Suprapubic skin (tissue), 4 donors: ENCODE results near the gene RALGAPA2. TPM values are rescaled to one million over a fixed set of nuclear protein-coding genes. Genes with fewer than 3 reads are reported as not detected.

ENCODE experiments used
- DNase-seq, 2 donors: peaks; one replicate each; pipeline ENCODE4 v3.0.0-alpha.2; 2019; ENCODE audit warnings: low spot score in 2 of 2
- H3K27ac ChIP-seq: fragments of 200-600 bp; sonication (generic); one replicate; pipeline ENCODE4 v1.5.1; 2019
- H3K27me3 ChIP-seq: fragments of 200-600 bp; sonication (generic); one replicate; pipeline ENCODE4 v1.5.1; 2019
- H3K36me3 ChIP-seq: fragments of 200-600 bp; sonication (generic); one replicate; pipeline ENCODE4 v1.5.1; 2019
- H3K4me1 ChIP-seq: fragments of 200-600 bp; sonication (generic); one replicate; pipeline ENCODE4 v1.5.1; 2019
- H3K4me3 ChIP-seq: fragments of 200-600 bp; sonication (generic); one replicate; pipeline ENCODE4 v1.5.1; 2019; ENCODE audit warnings: mild to moderate bottlenecking
- H3K9me3 ChIP-seq: fragments of 200-600 bp; sonication (generic); one replicate; pipeline ENCODE4 v1.5.1; 2019
- CTCF ChIP-seq, 2 donors: fragments of 200-600 bp in 1 of 2; fragments of 450-650 bp in 1 of 2; sonication (generic) in 1 of 2; IDR thresholded peaks; one replicate each; pipeline ENCODE4 v1.5.1; 2016 to 2019; ENCODE audit warnings: antibody characterized with exemption in 2 of 2, mild to moderate bottlenecking in 1 of 2, moderate library complexity in 1 of 2
- EP300 ChIP-seq: sonication (generic); formaldehyde crosslinking; IDR thresholded peaks from one replicate; pipeline ENCODE4 v1.6.1; 2017; ENCODE audit warnings: antibody characterized with exemption
- POLR2A ChIP-seq, 2 donors: fragments of 450-650 bp; IDR thresholded peaks; one replicate each; pipeline ENCODE4 v1.6.1; 2017; ENCODE audit warnings: antibody characterized with exemption in 2 of 2, mild to moderate bottlenecking in 2 of 2, moderate library complexity in 2 of 2
- POLR2AphosphoS5 ChIP-seq, 3 donors: sonication (generic); formaldehyde crosslinking; IDR thresholded peaks; one replicate each; pipeline ENCODE4 v1.6.1; 2017; ENCODE audit warnings: antibody characterized with exemption in 3 of 3
- WGBS: methylation state at CpG from one replicate; pipeline ENCODE4 v1.1.5; 2018; 5-methylcytosine and 5-hydroxymethylcytosine counted together
- total RNA-seq, 4 donors: library from RNA; depleted of rRNA; stranded (reverse); fragments of >200 nt; gene quantifications; one replicate each; pipeline ENCODE4 v1.1.0, GENCODE V29; 2016

The RALGAPA2 gene
- total RNA-seq, 4 donors from 2014 or later = 51.9 to 97.8 (median 72.0) TPM

GRCh38 chr20:20427227-20427864 is 285.1 kb downstream of the RALGAPA2 start:
- WGBS = 82% methylated on average over 10 of the region's 11 CpGs
- Histone ChIP-seq H3K9me3 (no peaks in the 10 kb centered on the region), H3K27me3 (no peaks in the 10 kb centered on the region), H3K4me3 (no peak overlapping the region), H3K4me1 (no peaks in the 10 kb centered on the region), H3K27ac (no peak overlapping the region), H3K36me3 (peaks cover 11% of the 10 kb centered on the region)
- TF ChIP-seq POLR2AphosphoS5 (IDR thresholded peaks at IDR 0.05) = no peak
- TF ChIP-seq EP300 = no peak
- TF ChIP-seq CTCF (IDR thresholded peaks at IDR 0.05) = no peak
- TF ChIP-seq POLR2A (IDR thresholded peaks at IDR 0.05) = no peak
- DNase-seq = no peak

- H3K27me3 ChIP-seq = no peaks in the 10 kb centered on the region
- no peak for DNase-seq
- H3K4me1 ChIP-seq = no peaks in the 10 kb centered on the region
- no peak overlapping the region for H3K27ac ChIP-seq
- H3K36me3 ChIP-seq = peaks cover 15% of the 10 kb centered on the region
- no peak overlapping the region for H3K4me3 ChIP-seq
- no peaks in the 10 kb centered on the region for H3K9me3 ChIP-seq
- WGBS = 72% methylated on average over 4 of the region's 4 CpGs
- no peak for TF ChIP-seq POLR2A (IDR thresholded peaks at IDR 0.05)
- TF ChIP-seq POLR2AphosphoS5 (IDR thresholded peaks at IDR 0.05) = no peak
- no peak for TF ChIP-seq EP300
- TF ChIP-seq CTCF (IDR thresholded peaks at IDR 0.05) = no peak
Observed at GRCh38 chr20:20426655-20426907, 285.9 kb downstream of the RALGAPA2 start.

GRCh38 chr20:20425823-20426654 is 286.4 kb downstream of the RALGAPA2 start:
- DNase-seq = no peak
- no peak overlapping the region for H3K4me3 ChIP-seq
- TF ChIP-seq CTCF (IDR thresholded peaks at IDR 0.05) (no peak), POLR2AphosphoS5 (IDR thresholded peaks at IDR 0.05) (no peak), POLR2A (IDR thresholded peaks at IDR 0.05) (no peak)
- no peaks in the 10 kb centered on the region for H3K4me1 ChIP-seq
- no peaks in the 10 kb centered on the region for H3K27me3 ChIP-seq
- 73% methylated on average over 5 of the region's 5 CpGs for WGBS
- no peak overlapping the region for H3K27ac ChIP-seq
- peaks cover 15% of the 10 kb centered on the region for H3K36me3 ChIP-seq
- H3K9me3 ChIP-seq = no peaks in the 10 kb centered on the region

- TF ChIP-seq POLR2AphosphoS5 (IDR thresholded peaks at IDR 0.05) = no peak
- no peak for TF ChIP-seq CTCF (IDR thresholded peaks at IDR 0.05)
- TF ChIP-seq POLR2A (IDR thresholded peaks at IDR 0.05) = no peak
- no peak for TF ChIP-seq EP300
- no peak for DNase-seq
- no peaks in the 10 kb centered on the region for H3K9me3 ChIP-seq
- H3K36me3 ChIP-seq = peaks cover 15% of the 10 kb centered on the region
- no peak overlapping the region for H3K4me3 ChIP-seq
- 100% methylated on average over 1 of the region's 1 CpG for WGBS
- H3K4me1 ChIP-seq = no peaks in the 10 kb centered on the region
- no peak overlapping the region for H3K27ac ChIP-seq
- no peaks in the 10 kb centered on the region for H3K27me3 ChIP-seq
Observed at GRCh38 chr20:20423117-20423516, 289.3 kb downstream of the RALGAPA2 start.

GRCh38 chr20:20417876-20418676 is 294.4 kb downstream of the RALGAPA2 start:
- no peak for TF ChIP-seq POLR2AphosphoS5 (IDR thresholded peaks at IDR 0.05)
- no peak for TF ChIP-seq EP300
- TF ChIP-seq POLR2A (IDR thresholded peaks at IDR 0.05) = no peak
- no peak for TF ChIP-seq CTCF (IDR thresholded peaks at IDR 0.05)
- Histone ChIP-seq H3K27ac (no peak overlapping the region), H3K4me3 (no peak overlapping the region), H3K36me3 (peaks cover 4% of the 10 kb centered on the region), H3K27me3 (no peaks in the 10 kb centered on the region), H3K9me3 (no peaks in the 10 kb centered on the region), H3K4me1 (no peaks in the 10 kb centered on the region)
- 92% methylated on average over 8 of the region's 8 CpGs for WGBS
- no peak for DNase-seq
